Esophagus mucosa (tissue), 1 donor: ENCODE results near the gene CHST10. TPM values are rescaled to one million over a fixed set of nuclear protein-coding genes. Genes with fewer than 3 reads are reported as not detected.
"Not testable (repeated sequence)": the region's sequence is repeated elsewhere in the genome, so short reads cannot be mapped to it uniquely, and the experiment has no call there.

Source experiments
- ATAC-seq: fragments of 200-7000 bp; cut with Tn5 transposase; one replicate; pipeline ENCODE4 v1.9.1; 2020
- total RNA-seq: library from RNA; stranded (reverse); gene quantifications from one replicate; pipeline ENCODE4 v1.2.4, GENCODE V29; 2023
- donor health status: DM: yes; HTN: yes; CAD: no.

CHST10 gene
- 0.88 TPM for total RNA-seq

- ATAC-seq: peak; percentile 68
Observed at GRCh38 chr2:100416935-100417710, at the start of gene CHST10. Gene CHST10 (minus strand): TSS chr2:100417668. CDS start chr2:100406675, 10,993 bp downstream.

GRCh38 chr2:100460904-100461530 is 43.5 kb upstream of the CHST10 start:
- ATAC-seq: no peak

- not testable (repeated sequence) for ATAC-seq
Observed at GRCh38 chr2:100456357-100456756, 38.9 kb upstream of the CHST10 start.

GRCh38 chr2:100453853-100454252 is 36.4 kb upstream of the CHST10 start:
- no peak for ATAC-seq

- ATAC-seq: peak; percentile 79
Observed at GRCh38 chr2:100451734-100452133, 34.3 kb upstream of the CHST10 start.

GRCh38 chr2:100451092-100451491 is 33.6 kb upstream of the CHST10 start:
- peak; percentile 62 for ATAC-seq

- no peak for ATAC-seq
Observed at GRCh38 chr2:100446696-100447095, 29.2 kb upstream of the CHST10 start.

- no peak for ATAC-seq
Observed at GRCh38 chr2:100437751-100438150, 20.3 kb upstream of the CHST10 start.

- no peak for ATAC-seq
Observed at GRCh38 chr2:100429726-100430125, 12.3 kb upstream of the CHST10 start.

GRCh38 chr2:100427627-100428258 is 10.3 kb upstream of the CHST10 start:
- ATAC-seq: peak; percentile 60

- ATAC-seq: no peak
Observed at GRCh38 chr2:100427111-100427510, 9.6 kb upstream of the CHST10 start.

GRCh38 chr2:100426384-100426720 is 8.9 kb upstream of the CHST10 start:
- no peak for ATAC-seq

- ATAC-seq: no peak
Observed at GRCh38 chr2:100425573-100426383, 8.3 kb upstream of the CHST10 start.

- no peak for ATAC-seq
Observed at GRCh38 chr2:100425107-100425506, 7.6 kb upstream of the CHST10 start.

- ATAC-seq: no peak
Observed at GRCh38 chr2:100424277-100424875, 6.9 kb upstream of the CHST10 start.

- ATAC-seq: no peak
Observed at GRCh38 chr2:100423631-100424030, 6.2 kb upstream of the CHST10 start.

GRCh38 chr2:100422320-100423055 is 5.0 kb upstream of the CHST10 start:
- ATAC-seq: peak; percentile 35

GRCh38 chr2:100419915-100420314 is 2.4 kb upstream of the CHST10 start:
- ATAC-seq: no peak

- ATAC-seq: peak; percentile 31
Observed at GRCh38 chr2:100418406-100418962, 1.0 kb upstream of the CHST10 start.

- ATAC-seq: no peak
Observed at GRCh38 chr2:100417711-100418124, 250 bp upstream of the CHST10 start.

GRCh38 chr2:100416397-100416934 is 1.0 kb downstream of the CHST10 start:
- ATAC-seq: no peak
